Measurements from ENCODE around the gene FGFR2.

DNA sequence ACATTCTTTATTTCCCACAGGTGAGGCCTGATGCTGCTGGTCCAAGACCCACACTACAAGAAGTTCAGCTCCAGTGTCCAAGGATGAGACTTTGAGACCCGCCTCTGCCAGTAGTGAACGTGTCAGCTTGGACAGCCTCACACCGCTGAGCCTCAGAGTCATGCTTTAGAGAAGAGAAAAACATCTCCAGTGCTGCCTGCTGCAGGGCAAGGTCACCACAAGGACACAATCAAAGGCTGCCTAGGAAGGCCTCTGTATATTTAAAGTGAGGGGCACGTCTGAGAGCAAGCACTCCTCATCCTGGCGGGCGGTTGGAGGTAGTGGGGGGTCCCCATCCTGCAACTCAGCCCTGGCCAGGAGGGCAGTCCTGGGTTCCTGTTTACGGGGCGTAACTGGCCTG lies 19.3 kb downstream of the FGFR2 start:
- TF ChIP-seq EZH2 (IDR thresholded peaks at IDR 0.05; ENCODE audit: borderline replicate concordance, low read depth, low read length, severe bottlenecking) (no peak), POLR2A (IDR thresholded peaks at IDR 0.05; ENCODE audit: low read depth, low read length) (no peak), POLR2AphosphoS5 (IDR thresholded peaks at IDR 0.05; ENCODE audit: insufficient read depth, low read depth, low read length) (no peak), JUN (IDR thresholded peaks at IDR 0.05; ENCODE audit: borderline replicate concordance, insufficient read depth, insufficient read length, low read depth) (no peak), GATA2 (IDR thresholded peaks at IDR 0.05; ENCODE audit: insufficient read depth, insufficient read length, low read depth, low read length) (no peak), MYC (IDR thresholded peaks at IDR 0.05; ENCODE audit: low read depth, low read length) (no peak), FOS (IDR thresholded peaks at IDR 0.05; ENCODE audit: borderline replicate concordance, insufficient read depth, low read length) (no peak)
- TF ChIP-seq, protein P1, sequence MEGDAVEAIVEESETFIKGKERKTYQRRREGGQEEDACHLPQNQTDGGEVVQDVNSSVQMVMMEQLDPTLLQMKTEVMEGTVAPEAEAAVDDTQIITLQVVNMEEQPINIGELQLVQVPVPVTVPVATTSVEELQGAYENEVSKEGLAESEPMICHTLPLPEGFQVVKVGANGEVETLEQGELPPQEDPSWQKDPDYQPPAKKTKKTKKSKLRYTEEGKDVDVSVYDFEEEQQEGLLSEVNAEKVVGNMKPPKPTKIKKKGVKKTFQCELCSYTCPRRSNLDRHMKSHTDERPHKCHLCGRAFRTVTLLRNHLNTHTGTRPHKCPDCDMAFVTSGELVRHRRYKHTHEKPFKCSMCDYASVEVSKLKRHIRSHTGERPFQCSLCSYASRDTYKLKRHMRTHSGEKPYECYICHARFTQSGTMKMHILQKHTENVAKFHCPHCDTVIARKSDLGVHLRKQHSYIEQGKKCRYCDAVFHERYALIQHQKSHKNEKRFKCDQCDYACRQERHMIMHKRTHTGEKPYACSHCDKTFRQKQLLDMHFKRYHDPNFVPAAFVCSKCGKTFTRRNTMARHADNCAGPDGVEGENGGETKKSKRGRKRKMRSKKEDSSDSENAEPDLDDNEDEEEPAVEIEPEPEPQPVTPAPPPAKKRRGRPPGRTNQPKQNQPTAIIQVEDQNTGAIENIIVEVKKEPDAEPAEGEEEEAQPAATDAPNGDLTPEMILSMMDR (IDR thresholded peaks at IDR 0.05; ENCODE audit: extremely low read depth in 1 of 2, insufficient read depth in 1 of 2, low read depth in 1 of 2, low read length in 2 of 2) = no peak
- TF ChIP-seq, protein P2, sequence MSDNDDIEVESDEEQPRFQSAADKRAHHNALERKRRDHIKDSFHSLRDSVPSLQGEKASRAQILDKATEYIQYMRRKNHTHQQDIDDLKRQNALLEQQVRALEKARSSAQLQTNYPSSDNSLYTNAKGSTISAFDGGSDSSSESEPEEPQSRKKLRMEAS (IDR thresholded peaks at IDR 0.05; ENCODE audit: insufficient read depth, insufficient read length) = no peak
